ENCODE results near the gene NEO1. TPM values are rescaled to one million over a fixed set of nuclear protein-coding genes. Genes with fewer than 3 reads are reported as not detected.
A peak's percentile ranks its signal among the peaks of the same experiment; 100 is the strongest.

NEO1 gene
- total and polyA plus RNA-seq, 2 of the 13 experiments (the other 11 are each of a cell fraction or from before 2014, with no cell fraction given): 8.4 to 11.0 TPM

DNA sequence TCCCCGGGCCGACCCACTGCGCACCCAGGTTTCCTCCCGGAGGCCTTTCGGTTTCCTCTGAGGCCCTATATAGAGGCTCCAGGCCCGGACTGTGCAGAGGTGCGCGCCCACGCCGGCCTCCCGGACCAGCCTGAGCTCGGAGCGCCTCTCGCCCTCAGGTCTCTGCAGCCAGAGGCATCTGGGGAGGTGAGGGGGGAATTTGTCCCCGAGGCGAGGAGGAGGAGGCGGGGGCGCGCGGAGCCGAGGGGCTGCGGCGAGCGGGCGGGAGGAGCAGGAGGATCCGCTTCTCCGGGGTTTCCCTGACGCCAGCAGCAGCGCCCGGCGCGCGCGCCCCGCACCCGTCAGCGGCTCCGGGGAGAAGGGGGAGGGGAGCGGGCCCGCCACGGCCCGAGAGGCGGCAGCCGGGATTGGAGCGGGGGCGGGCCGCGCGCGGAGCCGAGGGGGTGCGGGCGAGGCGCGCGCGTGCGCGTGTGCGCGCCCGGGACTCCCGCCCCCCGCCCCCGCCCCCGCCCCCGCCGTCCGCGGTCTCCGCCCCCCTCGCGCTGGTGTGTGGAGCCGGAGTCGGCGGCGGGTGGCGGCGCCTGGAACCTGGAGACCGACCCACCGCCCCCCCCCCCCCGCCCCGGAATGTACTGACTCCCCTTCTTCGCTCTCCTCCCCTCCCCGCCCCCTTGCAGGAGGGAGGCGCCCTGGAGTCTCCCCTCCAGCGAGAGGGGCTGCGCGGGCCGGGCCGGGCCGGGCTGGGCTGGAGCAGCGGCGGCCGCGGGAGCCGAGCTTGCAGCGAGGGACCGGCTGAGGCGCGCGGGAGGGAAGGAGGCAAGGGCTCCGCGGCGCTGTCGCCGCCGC lies at the start of gene NEO1 (continued):
- TF ChIP-seq, protein P1, sequence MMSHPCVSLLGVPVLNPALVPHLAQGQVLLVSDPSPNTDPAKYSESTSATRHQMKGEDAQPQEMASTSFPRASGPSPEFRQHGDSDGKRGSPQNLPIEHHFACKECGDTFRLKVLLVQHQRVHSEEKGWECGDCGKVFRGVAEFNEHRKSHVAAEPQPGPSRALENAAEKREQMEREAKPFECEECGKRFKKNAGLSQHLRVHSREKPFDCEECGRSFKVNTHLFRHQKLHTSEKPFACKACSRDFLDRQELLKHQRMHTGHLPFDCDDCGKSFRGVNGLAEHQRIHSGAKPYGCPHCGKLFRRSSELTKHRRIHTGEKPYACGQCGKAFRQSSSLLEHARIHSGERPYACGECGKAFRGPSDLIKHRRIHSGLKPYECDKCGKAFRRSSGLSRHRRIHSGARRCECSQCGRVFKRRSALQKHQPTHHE (CRISPR knock-in tag; IDR thresholded peaks at IDR 0.05; ENCODE audit: borderline replicate concordance): no peak
- TF ChIP-seq, protein P2, sequence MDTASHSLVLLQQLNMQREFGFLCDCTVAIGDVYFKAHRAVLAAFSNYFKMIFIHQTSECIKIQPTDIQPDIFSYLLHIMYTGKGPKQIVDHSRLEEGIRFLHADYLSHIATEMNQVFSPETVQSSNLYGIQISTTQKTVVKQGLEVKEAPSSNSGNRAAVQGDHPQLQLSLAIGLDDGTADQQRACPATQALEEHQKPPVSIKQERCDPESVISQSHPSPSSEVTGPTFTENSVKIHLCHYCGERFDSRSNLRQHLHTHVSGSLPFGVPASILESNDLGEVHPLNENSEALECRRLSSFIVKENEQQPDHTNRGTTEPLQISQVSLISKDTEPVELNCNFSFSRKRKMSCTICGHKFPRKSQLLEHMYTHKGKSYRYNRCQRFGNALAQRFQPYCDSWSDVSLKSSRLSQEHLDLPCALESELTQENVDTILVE (CRISPR knock-in tag; IDR thresholded peaks at IDR 0.05): peak; percentile 50; the same call in 1 of the 2 replicates
- TF ChIP-seq ZNF354B (CRISPR knock-in tag; IDR thresholded peaks at IDR 0.05): no peak
- 0 out of 2 replicates have a peak, but pooled peaks have one; percentile 13 for TF ChIP-seq RARA (CRISPR knock-in tag; IDR thresholded peaks at IDR 0.05)
- TF ChIP-seq, protein P3, sequence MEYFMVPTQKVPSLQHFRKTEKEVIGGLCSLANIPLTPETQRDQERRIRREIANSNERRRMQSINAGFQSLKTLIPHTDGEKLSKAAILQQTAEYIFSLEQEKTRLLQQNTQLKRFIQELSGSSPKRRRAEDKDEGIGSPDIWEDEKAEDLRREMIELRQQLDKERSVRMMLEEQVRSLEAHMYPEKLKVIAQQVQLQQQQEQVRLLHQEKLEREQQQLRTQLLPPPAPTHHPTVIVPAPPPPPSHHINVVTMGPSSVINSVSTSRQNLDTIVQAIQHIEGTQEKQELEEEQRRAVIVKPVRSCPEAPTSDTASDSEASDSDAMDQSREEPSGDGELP (IDR thresholded peaks at IDR 0.05; ENCODE audit: borderline replicate concordance, low read depth): no peak
- TF ChIP-seq, protein P4, sequence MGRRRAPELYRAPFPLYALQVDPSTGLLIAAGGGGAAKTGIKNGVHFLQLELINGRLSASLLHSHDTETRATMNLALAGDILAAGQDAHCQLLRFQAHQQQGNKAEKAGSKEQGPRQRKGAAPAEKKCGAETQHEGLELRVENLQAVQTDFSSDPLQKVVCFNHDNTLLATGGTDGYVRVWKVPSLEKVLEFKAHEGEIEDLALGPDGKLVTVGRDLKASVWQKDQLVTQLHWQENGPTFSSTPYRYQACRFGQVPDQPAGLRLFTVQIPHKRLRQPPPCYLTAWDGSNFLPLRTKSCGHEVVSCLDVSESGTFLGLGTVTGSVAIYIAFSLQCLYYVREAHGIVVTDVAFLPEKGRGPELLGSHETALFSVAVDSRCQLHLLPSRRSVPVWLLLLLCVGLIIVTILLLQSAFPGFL (CRISPR knock-in tag; IDR thresholded peaks at IDR 0.05): no peak
- no peak for TF ChIP-seq MIER3 (CRISPR knock-in tag; IDR thresholded peaks at IDR 0.05; ENCODE audit: borderline replicate concordance)
- peak; percentile 71; the same call in 1 of the 2 replicates for TF ChIP-seq ETV6 (CRISPR knock-in tag; conservative IDR thresholded peaks at IDR 0.05)
- peak; percentile 15 for TF ChIP-seq HNRNPK (IDR thresholded peaks at IDR 0.05; ENCODE audit: low read depth, low read length, poor library complexity, severe bottlenecking)
- no peak for TF ChIP-seq YEATS2 (CRISPR knock-in tag; IDR thresholded peaks at IDR 0.05; ENCODE audit: borderline replicate concordance)
- TF ChIP-seq RBM39 (IDR thresholded peaks at IDR 0.05; ENCODE audit: low read depth, low read length, poor library complexity, severe bottlenecking): peak; percentile 58
- peak; percentile 22; the same call in 1 of the 2 replicates for TF ChIP-seq TBX2 (CRISPR knock-in tag; IDR thresholded peaks at IDR 0.05; ENCODE audit: borderline replicate concordance)
- TF ChIP-seq ZNF772 (CRISPR knock-in tag; IDR thresholded peaks at IDR 0.05): no peak
- TF ChIP-seq, protein P5, sequence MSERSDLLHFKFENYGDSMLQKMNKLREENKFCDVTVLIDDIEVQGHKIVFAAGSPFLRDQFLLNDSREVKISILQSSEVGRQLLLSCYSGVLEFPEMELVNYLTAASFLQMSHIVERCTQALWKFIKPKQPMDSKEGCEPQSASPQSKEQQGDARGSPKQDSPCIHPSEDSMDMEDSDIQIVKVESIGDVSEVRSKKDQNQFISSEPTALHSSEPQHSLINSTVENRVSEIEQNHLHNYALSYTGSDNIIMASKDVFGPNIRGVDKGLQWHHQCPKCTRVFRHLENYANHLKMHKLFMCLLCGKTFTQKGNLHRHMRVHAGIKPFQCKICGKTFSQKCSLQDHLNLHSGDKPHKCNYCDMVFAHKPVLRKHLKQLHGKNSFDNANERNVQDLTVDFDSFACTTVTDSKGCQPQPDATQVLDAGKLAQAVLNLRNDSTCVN (CRISPR knock-in tag; IDR thresholded peaks at IDR 0.05; ENCODE audit: borderline replicate concordance): no peak
- TF ChIP-seq, protein P6, sequence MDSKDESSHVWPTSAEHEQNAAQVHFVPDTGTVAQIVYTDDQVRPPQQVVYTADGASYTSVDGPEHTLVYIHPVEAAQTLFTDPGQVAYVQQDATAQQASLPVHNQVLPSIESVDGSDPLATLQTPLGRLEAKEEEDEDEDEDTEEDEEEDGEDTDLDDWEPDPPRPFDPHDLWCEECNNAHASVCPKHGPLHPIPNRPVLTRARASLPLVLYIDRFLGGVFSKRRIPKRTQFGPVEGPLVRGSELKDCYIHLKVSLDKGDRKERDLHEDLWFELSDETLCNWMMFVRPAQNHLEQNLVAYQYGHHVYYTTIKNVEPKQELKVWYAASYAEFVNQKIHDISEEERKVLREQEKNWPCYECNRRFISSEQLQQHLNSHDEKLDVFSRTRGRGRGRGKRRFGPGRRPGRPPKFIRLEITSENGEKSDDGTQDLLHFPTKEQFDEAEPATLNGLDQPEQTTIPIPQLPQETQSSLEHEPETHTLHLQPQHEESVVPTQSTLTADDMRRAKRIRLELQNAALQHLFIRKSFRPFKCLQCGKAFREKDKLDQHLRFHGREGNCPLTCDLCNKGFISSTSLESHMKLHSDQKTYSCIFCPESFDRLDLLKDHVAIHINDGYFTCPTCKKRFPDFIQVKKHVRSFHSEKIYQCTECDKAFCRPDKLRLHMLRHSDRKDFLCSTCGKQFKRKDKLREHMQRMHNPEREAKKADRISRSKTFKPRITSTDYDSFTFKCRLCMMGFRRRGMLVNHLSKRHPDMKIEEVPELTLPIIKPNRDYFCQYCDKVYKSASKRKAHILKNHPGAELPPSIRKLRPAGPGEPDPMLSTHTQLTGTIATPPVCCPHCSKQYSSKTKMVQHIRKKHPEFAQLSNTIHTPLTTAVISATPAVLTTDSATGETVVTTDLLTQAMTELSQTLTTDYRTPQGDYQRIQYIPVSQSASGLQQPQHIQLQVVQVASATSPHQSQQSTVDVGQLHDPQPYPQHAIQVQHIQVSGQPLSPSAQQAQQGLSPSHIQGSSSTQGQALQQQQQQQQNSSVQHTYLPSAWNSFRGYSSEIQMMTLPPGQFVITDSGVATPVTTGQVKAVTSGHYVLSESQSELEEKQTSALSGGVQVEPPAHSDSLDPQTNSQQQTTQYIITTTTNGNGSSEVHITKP (CRISPR knock-in tag; IDR thresholded peaks at IDR 0.05; ENCODE audit: low read depth): peak; percentile 44; the same call in 1 of the 2 replicates
